HCT116 (cell line): ENCODE measurements around the gene CORO7. TPM values are rescaled to one million over a fixed set of nuclear protein-coding genes. Genes with fewer than 3 reads are reported as not detected.

ENCODE experiments used
- ATAC-seq: fragments of 200-7000 bp; cut with Tn5 transposase; 2 replicates; pipeline ENCODE4 v1.9.1; 2020; ENCODE audit warnings: mild to moderate bottlenecking, moderate library complexity
- BruUV-seq: library from RNA; stranded (reverse); fragments of 400-500 nt; replicated peaks from 2 replicates; lab custom pipeline; 2021; lab: Mats Ljungman, UMichigan
- CTCF ChIA-PET: fragments of 300-600 bp; sonication (Branson Sonifier 250); formaldehyde crosslinking; loops from one replicate; lab custom pipeline; 2021; ENCODE audit warnings: antibody characterized with exemption; lab: Charles Lee
- POLR2A ChIA-PET: fragments of 300-600, 350-600 bp; sonication (Branson Sonifier 250); formaldehyde crosslinking; loops from one replicate; lab custom pipeline; 2021; ENCODE audit warnings: antibody characterized with exemption; lab: Charles Lee
- RAD21 ChIA-PET, 2 experiments: fragments of 300-600 bp; sonication (Branson Sonifier 250); formaldehyde crosslinking; loops; one replicate each; lab custom pipeline; 2023; ENCODE audit warnings: low total read pairs in 2 of 2; ENCODE audit not compliant: uncharacterized antibody in 2 of 2, unreplicated experiment in 2 of 2, low non-redundant PET in 1 of 2; lab: Charles Lee
- DNase-seq: peaks from one replicate; pipeline ENCODE4 v3.0.0-alpha.2; 2010; ENCODE audit warnings: low read depth, low spot score
- H2AFZ ChIP-seq: fragments of 200-600 bp; shearing (Covaris generic), sonication (generic); 2 replicates; pipeline ENCODE4 v1.6.1; 2017; ENCODE audit warnings: low read depth, mixed run types, mixed read lengths, antibody characterized with exemption, low read length; ENCODE audit not compliant: poor library complexity, severe bottlenecking
- H3K27ac ChIP-seq: 2 replicates; pipeline ENCODE4 v1.5.1; 2012; ENCODE audit warnings: low read depth, low read length
- H3K27me3 ChIP-seq: fragments of 200-600 bp; sonication (generic); 2 replicates; pipeline ENCODE4 v1.6.1; 2016; ENCODE audit warnings: mixed run types, low read length, mixed read lengths; ENCODE audit not compliant: insufficient read depth
- H3K36me3 ChIP-seq, 2 experiments: fragments of 200-500 bp in 1 of 2; fragments of 200-600 bp in 1 of 2; sonication (Bioruptor generic) in 1 of 2; sonication (generic) in 1 of 2; 2 replicates each; pipeline versions ENCODE4 v1.5.1 to v1.6.1; 2014 to 2016; ENCODE audit warnings: low read length in 2 of 2, inconsistent platforms in 1 of 2, mixed read lengths in 1 of 2, mixed run types in 1 of 2; ENCODE audit not compliant: insufficient read depth in 2 of 2, control insufficient read depth in 1 of 2
- H3K4me1 ChIP-seq, 2 experiments: fragments of 200-600 bp in 1 of 2; sonication (generic) in 1 of 2; 2 replicates each; pipeline versions ENCODE4 v1.5.1 to v1.6.1; 2012 to 2017; ENCODE audit warnings: low read length in 2 of 2, inconsistent platforms in 1 of 2, mild to moderate bottlenecking in 1 of 2, mixed read lengths in 1 of 2, mixed run types in 1 of 2, moderate library complexity in 1 of 2; ENCODE audit not compliant: insufficient read depth in 2 of 2, control insufficient read depth in 1 of 2
- H3K4me2 ChIP-seq: fragments of 200-600 bp; sonication (generic); 2 replicates; pipeline ENCODE4 v1.6.1; 2017; ENCODE audit warnings: mixed run types, low read length, mixed read lengths
- H3K4me3 ChIP-seq, 2 experiments: fragments of 200-600 bp in 1 of 2; sonication (generic) in 1 of 2; replicated peaks in 1 of 2; 2 replicates each; pipeline ENCODE4 v1.5.1; 2011 to 2016; ENCODE audit warnings: low read length in 2 of 2, control low read depth in 1 of 2, low read depth in 1 of 2, mild to moderate bottlenecking in 1 of 2, mixed read lengths in 1 of 2, mixed run types in 1 of 2
- H3K79me2 ChIP-seq: fragments of 200-600 bp; sonication (generic); 2 replicates; pipeline ENCODE4 v1.6.1; 2017; ENCODE audit warnings: mild to moderate bottlenecking, mixed run types, low read length, moderate library complexity, mixed read lengths; ENCODE audit not compliant: insufficient read depth
- H3K9ac ChIP-seq: fragments of 200-600 bp; sonication (generic); 2 replicates; pipeline ENCODE4 v1.6.1; 2016; ENCODE audit warnings: low read length, mixed read lengths
- H3K9me2 ChIP-seq: fragments of 200-600 bp; sonication (generic), shearing (Covaris generic); 2 replicates; pipeline ENCODE4 v1.6.1; 2017; ENCODE audit warnings: mixed run types, mild to moderate bottlenecking, moderate library complexity; ENCODE audit not compliant: insufficient read depth
- H3K9me3 ChIP-seq, 2 experiments: fragments of 200-500 bp in 1 of 2; fragments of 200-600 bp in 1 of 2; sonication (Bioruptor generic) in 1 of 2; sonication (generic) in 1 of 2; 2 replicates each; pipeline ENCODE4 v1.6.1; 2014 to 2017; ENCODE audit warnings: low read length in 2 of 2, mixed read lengths in 2 of 2, inconsistent platforms in 1 of 2, low read depth in 1 of 2, mild to moderate bottlenecking in 1 of 2, mixed run types in 1 of 2, moderate library complexity in 1 of 2; ENCODE audit not compliant: control insufficient read depth in 1 of 2, insufficient read depth in 1 of 2
- H4K20me1 ChIP-seq: fragments of 200-600 bp; sonication (generic), shearing (Covaris generic); 2 replicates; pipeline ENCODE4 v1.6.1; 2017; ENCODE audit warnings: mixed run types, mild to moderate bottlenecking, moderate library complexity; ENCODE audit not compliant: insufficient read depth
- CBX3 ChIP-seq: IDR thresholded peaks from 2 replicates; pipeline ENCODE4 v1.6.1; 2012; ENCODE audit warnings: low read depth
- CEBPB ChIP-seq: IDR thresholded peaks from 2 replicates; pipeline ENCODE4 v1.6.1; 2012; ENCODE audit warnings: low read depth
- EGR1 ChIP-seq: IDR thresholded peaks from 2 replicates; pipeline ENCODE4 v1.6.1; 2012; ENCODE audit warnings: low read depth
- ELF1 ChIP-seq: IDR thresholded peaks from 2 replicates; pipeline ENCODE4 v1.6.1; 2012; ENCODE audit warnings: low read depth, borderline replicate concordance
- EZH2phosphoT487 ChIP-seq: fragments of 200-600 bp; IDR thresholded peaks from 2 replicates; pipeline ENCODE4 v1.6.1; 2018; ENCODE audit warnings: antibody characterized with exemption, borderline replicate concordance
- FOSL1 ChIP-seq: IDR thresholded peaks from 2 replicates; pipeline ENCODE4 v1.6.1; 2012; ENCODE audit warnings: low read depth
- RAD21 ChIP-seq: IDR thresholded peaks from 2 replicates; pipeline ENCODE4 v1.6.1; 2012; ENCODE audit warnings: low read depth, mild to moderate bottlenecking
- SIN3A ChIP-seq: IDR thresholded peaks from 2 replicates; pipeline ENCODE4 v1.6.1; 2012; ENCODE audit warnings: low read depth
- SP1 ChIP-seq: IDR thresholded peaks from 2 replicates; pipeline ENCODE4 v1.6.1; 2012; ENCODE audit warnings: low read depth
- SRF ChIP-seq: IDR thresholded peaks from 2 replicates; pipeline ENCODE4 v1.6.1; 2012; ENCODE audit warnings: low read depth
- YY1 ChIP-seq: IDR thresholded peaks from 2 replicates; pipeline ENCODE4 v1.6.1; 2011; ENCODE audit warnings: low read length, low read depth, moderate library complexity, mild to moderate bottlenecking; ENCODE audit not compliant: insufficient replicate concordance; ENCODE audit errors: extremely low read depth
- ZFX ChIP-seq: fragments of 450-650 bp; IDR thresholded peaks from 2 replicates; pipeline ENCODE4 v1.6.1; 2017
- ZNF274 ChIP-seq: fragments of 200-500 bp; sonication (Bioruptor generic); IDR thresholded peaks from 2 replicates; pipeline ENCODE4 v1.6.1; 2014; ENCODE audit warnings: mild to moderate bottlenecking, low read depth, low read length, inconsistent platforms
- intact Hi-C: fragments of 100-400 bp; cut with micrococcal nuclease; formaldehyde crosslinking; loops from 2 replicates; pipeline ENCODE4 v1.10.0; 2022
- total RNA-seq: library from RNA; stranded (reverse); gene quantifications from one replicate; pipeline ENCODE4 v1.2.1, GENCODE V29; 2021; ENCODE audit not compliant: unreplicated experiment
- TF ChIP-seq, protein P1 (sequence below): IDR thresholded peaks from 2 replicates; pipeline ENCODE4 v1.6.1; 2012
- TF ChIP-seq, protein P2 (sequence below), 3 experiments: fragments of 200-600 bp in 1 of 3; sonication (generic) in 1 of 3; IDR thresholded peaks in 2 of 3; conservative IDR thresholded peaks in 1 of 3; 2 replicates each; pipeline ENCODE4 v1.5.1; 2012 to 2017; ENCODE audit warnings: low read depth in 2 of 3, low read length in 2 of 3, antibody characterized with exemption in 1 of 3, borderline replicate concordance in 1 of 3, control low read depth in 1 of 3, mild to moderate bottlenecking in 1 of 3, mixed read lengths in 1 of 3, mixed run types in 1 of 3, moderate library complexity in 1 of 3; ENCODE audit not compliant: insufficient read depth in 1 of 3
- TF ChIP-seq, protein P3 (sequence below): IDR thresholded peaks from 2 replicates; pipeline ENCODE4 v1.6.1; 2012; ENCODE audit warnings: low read depth

The CORO7 gene
- total RNA-seq, 1 experiment from 2014 or later: 21.3 TPM

DNA sequence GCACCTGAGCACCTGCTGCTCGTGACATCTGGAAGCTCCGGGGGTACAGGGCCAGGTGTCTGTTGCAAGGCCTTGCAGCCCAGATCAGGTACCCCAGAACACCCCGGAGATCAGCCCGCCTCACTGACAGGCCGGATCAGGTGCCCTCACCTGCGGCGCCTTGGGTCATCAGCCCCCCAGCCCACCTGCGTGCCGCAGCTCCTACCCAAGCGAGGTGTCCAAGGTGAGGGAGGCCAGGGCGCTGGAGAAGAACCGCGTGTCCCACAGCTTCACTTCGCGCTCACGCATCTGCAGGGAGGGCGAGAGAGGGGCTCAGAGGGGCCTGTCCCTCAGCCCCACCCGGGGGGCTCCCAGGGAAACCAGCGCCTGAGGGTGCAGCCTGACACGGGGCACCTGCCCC is 28.6 kb downstream of the CORO7 start:
- H3K4me1 ChIP-seq: peaks cover 0 to 5% of the 10 kb centered on the region in 2 experiments; a peak in 2 of 4 replicates
- no peak overlapping the region for H3K9ac ChIP-seq
- intact Hi-C loops: no loop called here
- no peak for DNase-seq
- BruUV-seq: no TSS peak
- no peak overlapping the region for H3K4me2 ChIP-seq
- no peaks in the 10 kb centered on the region for H3K27me3 ChIP-seq
- RAD21 ChIA-PET: no interaction called here
- no peaks in the 10 kb centered on the region for H3K79me2 ChIP-seq
- H2AFZ ChIP-seq: no peak overlapping the region
- H3K9me3 ChIP-seq: no peaks in the 10 kb centered on the region
- no peaks in the 10 kb centered on the region for H3K9me2 ChIP-seq
- no peaks in the 10 kb centered on the region for H3K36me3 ChIP-seq
- no peak for TF ChIP-seq EGR1
- no peak for TF ChIP-seq FOSL1
- no peak for TF ChIP-seq ZNF274
- no peak for TF ChIP-seq RAD21
- no peak for TF ChIP-seq ELF1
- TF ChIP-seq YY1: no peak
- TF ChIP-seq, protein P1, sequence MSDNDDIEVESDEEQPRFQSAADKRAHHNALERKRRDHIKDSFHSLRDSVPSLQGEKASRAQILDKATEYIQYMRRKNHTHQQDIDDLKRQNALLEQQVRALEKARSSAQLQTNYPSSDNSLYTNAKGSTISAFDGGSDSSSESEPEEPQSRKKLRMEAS: no peak
- no peak for TF ChIP-seq CBX3
- no peak for TF ChIP-seq SRF
- TF ChIP-seq SIN3A: no peak
- TF ChIP-seq ZFX: no peak
- TF ChIP-seq SP1: no peak
- TF ChIP-seq, protein P2, sequence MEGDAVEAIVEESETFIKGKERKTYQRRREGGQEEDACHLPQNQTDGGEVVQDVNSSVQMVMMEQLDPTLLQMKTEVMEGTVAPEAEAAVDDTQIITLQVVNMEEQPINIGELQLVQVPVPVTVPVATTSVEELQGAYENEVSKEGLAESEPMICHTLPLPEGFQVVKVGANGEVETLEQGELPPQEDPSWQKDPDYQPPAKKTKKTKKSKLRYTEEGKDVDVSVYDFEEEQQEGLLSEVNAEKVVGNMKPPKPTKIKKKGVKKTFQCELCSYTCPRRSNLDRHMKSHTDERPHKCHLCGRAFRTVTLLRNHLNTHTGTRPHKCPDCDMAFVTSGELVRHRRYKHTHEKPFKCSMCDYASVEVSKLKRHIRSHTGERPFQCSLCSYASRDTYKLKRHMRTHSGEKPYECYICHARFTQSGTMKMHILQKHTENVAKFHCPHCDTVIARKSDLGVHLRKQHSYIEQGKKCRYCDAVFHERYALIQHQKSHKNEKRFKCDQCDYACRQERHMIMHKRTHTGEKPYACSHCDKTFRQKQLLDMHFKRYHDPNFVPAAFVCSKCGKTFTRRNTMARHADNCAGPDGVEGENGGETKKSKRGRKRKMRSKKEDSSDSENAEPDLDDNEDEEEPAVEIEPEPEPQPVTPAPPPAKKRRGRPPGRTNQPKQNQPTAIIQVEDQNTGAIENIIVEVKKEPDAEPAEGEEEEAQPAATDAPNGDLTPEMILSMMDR (IDR thresholded peaks at IDR 0.05 in 2 of 3, conservative IDR thresholded peaks at IDR 0.05 in 1 of 3; ENCODE audit: borderline replicate concordance in 1 of 3, insufficient read depth in 1 of 3, low read depth in 2 of 3, low read length in 2 of 3): no peak
- no peak for TF ChIP-seq EZH2phosphoT487
- TF ChIP-seq CEBPB: no peak
- TF ChIP-seq, protein P3, sequence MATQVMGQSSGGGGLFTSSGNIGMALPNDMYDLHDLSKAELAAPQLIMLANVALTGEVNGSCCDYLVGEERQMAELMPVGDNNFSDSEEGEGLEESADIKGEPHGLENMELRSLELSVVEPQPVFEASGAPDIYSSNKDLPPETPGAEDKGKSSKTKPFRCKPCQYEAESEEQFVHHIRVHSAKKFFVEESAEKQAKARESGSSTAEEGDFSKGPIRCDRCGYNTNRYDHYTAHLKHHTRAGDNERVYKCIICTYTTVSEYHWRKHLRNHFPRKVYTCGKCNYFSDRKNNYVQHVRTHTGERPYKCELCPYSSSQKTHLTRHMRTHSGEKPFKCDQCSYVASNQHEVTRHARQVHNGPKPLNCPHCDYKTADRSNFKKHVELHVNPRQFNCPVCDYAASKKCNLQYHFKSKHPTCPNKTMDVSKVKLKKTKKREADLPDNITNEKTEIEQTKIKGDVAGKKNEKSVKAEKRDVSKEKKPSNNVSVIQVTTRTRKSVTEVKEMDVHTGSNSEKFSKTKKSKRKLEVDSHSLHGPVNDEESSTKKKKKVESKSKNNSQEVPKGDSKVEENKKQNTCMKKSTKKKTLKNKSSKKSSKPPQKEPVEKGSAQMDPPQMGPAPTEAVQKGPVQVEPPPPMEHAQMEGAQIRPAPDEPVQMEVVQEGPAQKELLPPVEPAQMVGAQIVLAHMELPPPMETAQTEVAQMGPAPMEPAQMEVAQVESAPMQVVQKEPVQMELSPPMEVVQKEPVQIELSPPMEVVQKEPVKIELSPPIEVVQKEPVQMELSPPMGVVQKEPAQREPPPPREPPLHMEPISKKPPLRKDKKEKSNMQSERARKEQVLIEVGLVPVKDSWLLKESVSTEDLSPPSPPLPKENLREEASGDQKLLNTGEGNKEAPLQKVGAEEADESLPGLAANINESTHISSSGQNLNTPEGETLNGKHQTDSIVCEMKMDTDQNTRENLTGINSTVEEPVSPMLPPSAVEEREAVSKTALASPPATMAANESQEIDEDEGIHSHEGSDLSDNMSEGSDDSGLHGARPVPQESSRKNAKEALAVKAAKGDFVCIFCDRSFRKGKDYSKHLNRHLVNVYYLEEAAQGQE: no peak
- CTCF ChIA-PET: no interaction called here
- no peaks in the 10 kb centered on the region for H4K20me1 ChIP-seq
- no peak for ATAC-seq
- no peak overlapping the region for H3K4me3 ChIP-seq
- POLR2A ChIA-PET: no interaction called here
- no peak overlapping the region for H3K27ac ChIP-seq
